Stimulated activated CD4-positive, alpha-beta T cell treated with anti-CD3 and anti-CD28 coated beads, Interleukin-12 subunit alpha, Interleukin-12 subunit beta, amount 100 ng/mL, for 48 hours (primary cell): ENCODE measurements around the gene PLXDC2.
"Not testable (repeated sequence)": the region's sequence is repeated elsewhere in the genome, so short reads cannot be mapped to it uniquely, and the experiment has no call there.

ENCODE experiments used
- DNase-seq, 3 donors: peaks; one replicate each; pipeline ENCODE4 v3.0.0-alpha.2; 2020; ENCODE audit warnings: low read depth in 2 of 3, low spot score in 1 of 3

PLXDC2 gene

GRCh38 chr10:19816411-19817230, at the start of gene PLXDC2:
PLXDC2 (plus strand) TSS chr10:19816432.
- DNase-seq: no peak

GRCh38 chr10:19767876-19768275, 48.4 kb upstream of the PLXDC2 start:
- no peak for DNase-seq

- DNase-seq: not testable (repeated sequence)
Observed at GRCh38 chr10:19769826-19770225, 46.4 kb upstream of the PLXDC2 start.

- DNase-seq: no peak
Observed at GRCh38 chr10:19772972-19773371, 43.3 kb upstream of the PLXDC2 start.

- no peak for DNase-seq
Observed at GRCh38 chr10:19775296-19775695, 40.9 kb upstream of the PLXDC2 start.

- no peak for DNase-seq
Observed at GRCh38 chr10:19777806-19778205, 38.4 kb upstream of the PLXDC2 start.

GRCh38 chr10:19778996-19779395, 37.2 kb upstream of the PLXDC2 start:
- DNase-seq: no peak

- no peak for DNase-seq
Observed at GRCh38 chr10:19782430-19783089, 33.7 kb upstream of the PLXDC2 start.

- no peak for DNase-seq
Observed at GRCh38 chr10:19783721-19784120, 32.5 kb upstream of the PLXDC2 start.

GRCh38 chr10:19785366-19785765, 30.9 kb upstream of the PLXDC2 start:
- DNase-seq: no peak

GRCh38 chr10:19788075-19788686, 28.1 kb upstream of the PLXDC2 start:
- DNase-seq: no peak

GRCh38 chr10:19788902-19789301, 27.3 kb upstream of the PLXDC2 start:
- DNase-seq: no peak

- DNase-seq: no peak
Observed at GRCh38 chr10:19789607-19790006, 26.6 kb upstream of the PLXDC2 start.

GRCh38 chr10:19791032-19791431, 25.2 kb upstream of the PLXDC2 start:
- DNase-seq: no peak

GRCh38 chr10:19795684-19796083, 20.5 kb upstream of the PLXDC2 start:
- DNase-seq: no peak

- DNase-seq: no peak
Observed at GRCh38 chr10:19800161-19800560, 16.1 kb upstream of the PLXDC2 start.

GRCh38 chr10:19801369-19801768, 14.9 kb upstream of the PLXDC2 start:
- DNase-seq: no peak

GRCh38 chr10:19803676-19804075, 12.6 kb upstream of the PLXDC2 start:
- no peak for DNase-seq

- no peak for DNase-seq
Observed at GRCh38 chr10:19809481-19809880, 6.8 kb upstream of the PLXDC2 start.

GRCh38 chr10:19811540-19811939, 4.7 kb upstream of the PLXDC2 start:
- DNase-seq: no peak

GRCh38 chr10:19812976-19813375, 3.3 kb upstream of the PLXDC2 start:
- no peak for DNase-seq

- no peak for DNase-seq
Observed at GRCh38 chr10:19815036-19815730, 1.0 kb upstream of the PLXDC2 start.
